Measurements from ENCODE around the gene TSPAN14. TPM values are rescaled to one million over a fixed set of nuclear protein-coding genes. Genes with fewer than 3 reads are reported as not detected.
A peak's percentile ranks its signal among the peaks of the same experiment; 100 is the strongest.

TSPAN14 gene
- total and polyA plus RNA-seq, 2 of the 13 experiments (the other 11 are each of a cell fraction or from before 2014, with no cell fraction given) = 24.1 to 80.6 TPM

GRCh38 chr10:80454513-80455460, 677 bp downstream of the TSPAN14 start (continued):
- no peak for TF ChIP-seq ZGPAT (CRISPR knock-in tag; IDR thresholded peaks at IDR 0.05)
- TF ChIP-seq, protein P1, sequence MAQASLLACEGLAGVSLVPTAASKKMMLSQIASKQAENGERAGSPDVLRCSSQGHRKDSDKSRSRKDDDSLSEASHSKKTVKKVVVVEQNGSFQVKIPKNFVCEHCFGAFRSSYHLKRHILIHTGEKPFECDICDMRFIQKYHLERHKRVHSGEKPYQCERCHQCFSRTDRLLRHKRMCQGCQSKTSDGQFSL (CRISPR knock-in tag; IDR thresholded peaks at IDR 0.05) = no peak
- no peak for TF ChIP-seq MAFF (IDR thresholded peaks at IDR 0.05; ENCODE audit: low read depth, low read length)
- TF ChIP-seq ZNF350 (CRISPR knock-in tag; IDR thresholded peaks at IDR 0.05; ENCODE audit: borderline replicate concordance, low read depth) = no peak
- TF ChIP-seq ARHGAP35 (CRISPR knock-in tag; IDR thresholded peaks at IDR 0.05; ENCODE audit: borderline replicate concordance) = no peak
- TF ChIP-seq ZNF367 (CRISPR knock-in tag; IDR thresholded peaks at IDR 0.05; ENCODE audit: borderline replicate concordance) = no peak
- no peak for TF ChIP-seq HMG20B (CRISPR knock-in tag; conservative IDR thresholded peaks at IDR 0.05)
- TF ChIP-seq ZSCAN25 (CRISPR knock-in tag; IDR thresholded peaks at IDR 0.05) = no peak
- TF ChIP-seq ZNF574 (CRISPR knock-in tag; IDR thresholded peaks at IDR 0.05) = no peak; the same call in 1 of the 2 replicates
- TF ChIP-seq ZNF567 (CRISPR knock-in tag; IDR thresholded peaks at IDR 0.05; ENCODE audit: borderline replicate concordance) = no peak
- TF ChIP-seq HCFC1 (IDR thresholded peaks at IDR 0.05; ENCODE audit: low read depth, low read length) = no peak
- no peak for TF ChIP-seq TEAD3 (CRISPR knock-in tag; optimal IDR thresholded peaks at IDR 0.05; ENCODE audit: borderline replicate concordance)
- TF ChIP-seq ZNF317 (CRISPR knock-in tag; IDR thresholded peaks at IDR 0.05) = 0 out of 2 replicates have a peak, but pooled peaks have one; percentile 14
- TF ChIP-seq FOXM1 (CRISPR knock-in tag; IDR thresholded peaks at IDR 0.05) = no peak
- no peak for TF ChIP-seq NR3C1 (CRISPR knock-in tag; IDR thresholded peaks at IDR 0.05)
- TF ChIP-seq CEBPG (CRISPR knock-in tag; IDR thresholded peaks at IDR 0.05) = no peak
- no peak for TF ChIP-seq KLF9 (CRISPR knock-in tag; IDR thresholded peaks at IDR 0.05; ENCODE audit: low read depth)
- TF ChIP-seq ZNF780A (CRISPR knock-in tag; IDR thresholded peaks at IDR 0.05) = no peak
- TF ChIP-seq SP2 (CRISPR knock-in tag; IDR thresholded peaks at IDR 0.05) = no peak
- no peak for TF ChIP-seq ZNF557 (CRISPR knock-in tag; IDR thresholded peaks at IDR 0.05)
- TF ChIP-seq SMARCE1 (IDR thresholded peaks at IDR 0.05; ENCODE audit: borderline replicate concordance) = no peak
- TF ChIP-seq PTBP1 (IDR thresholded peaks at IDR 0.05; ENCODE audit: low read depth, low read length, poor library complexity, severe bottlenecking) = no peak
- TF ChIP-seq, protein P2, sequence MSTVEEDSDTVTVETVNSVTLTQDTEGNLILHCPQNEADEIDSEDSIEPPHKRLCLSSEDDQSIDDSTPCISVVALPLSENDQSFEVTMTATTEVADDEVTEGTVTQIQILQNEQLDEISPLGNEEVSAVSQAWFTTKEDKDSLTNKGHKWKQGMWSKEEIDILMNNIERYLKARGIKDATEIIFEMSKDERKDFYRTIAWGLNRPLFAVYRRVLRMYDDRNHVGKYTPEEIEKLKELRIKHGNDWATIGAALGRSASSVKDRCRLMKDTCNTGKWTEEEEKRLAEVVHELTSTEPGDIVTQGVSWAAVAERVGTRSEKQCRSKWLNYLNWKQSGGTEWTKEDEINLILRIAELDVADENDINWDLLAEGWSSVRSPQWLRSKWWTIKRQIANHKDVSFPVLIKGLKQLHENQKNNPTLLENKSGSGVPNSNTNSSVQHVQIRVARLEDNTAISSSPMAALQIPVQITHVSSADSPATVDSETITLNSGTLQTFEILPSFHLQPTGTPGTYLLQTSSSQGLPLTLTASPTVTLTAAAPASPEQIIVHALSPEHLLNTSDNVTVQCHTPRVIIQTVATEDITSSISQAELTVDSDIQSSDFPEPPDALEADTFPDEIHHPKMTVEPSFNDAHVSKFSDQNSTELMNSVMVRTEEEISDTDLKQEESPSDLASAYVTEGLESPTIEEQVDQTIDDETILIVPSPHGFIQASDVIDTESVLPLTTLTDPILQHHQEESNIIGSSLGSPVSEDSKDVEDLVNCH (CRISPR knock-in tag; IDR thresholded peaks at IDR 0.05) = no peak
